Activated effector memory CD4-positive, alpha-beta T cell treated with Interleukin-2 at 50 U/mL for 16 hours (primary cell): ENCODE measurements around the gene IP6K3.

Experiments
- DNase-seq: peaks from one replicate; pipeline ENCODE4 v3.0.0-alpha.2; 2020

The IP6K3 gene

GRCh38 chr6:33686981-33687975 is 59.4 kb downstream of the IP6K3 start:
- no peak for DNase-seq

- DNase-seq: no peak
Observed at GRCh38 chr6:33686225-33686924, 60.3 kb downstream of the IP6K3 start.

GRCh38 chr6:33685411-33686224 is 61.1 kb downstream of the IP6K3 start:
- DNase-seq: no peak

- DNase-seq: no peak
Observed at GRCh38 chr6:33684983-33685382, 61.7 kb downstream of the IP6K3 start.

GRCh38 chr6:33684428-33684896 is 62.2 kb downstream of the IP6K3 start:
- DNase-seq: no peak

GRCh38 chr6:33683576-33684427 is 62.9 kb downstream of the IP6K3 start:
- no peak for DNase-seq

GRCh38 chr6:33683051-33683571 is 63.6 kb downstream of the IP6K3 start:
- DNase-seq: peak; percentile 30

GRCh38 chr6:33682341-33682740 is 64.4 kb downstream of the IP6K3 start:
- no peak for DNase-seq

- no peak for DNase-seq
Observed at GRCh38 chr6:33679761-33680160, 66.9 kb downstream of the IP6K3 start.

GRCh38 chr6:33678932-33679490 is 67.7 kb downstream of the IP6K3 start:
- no peak for DNase-seq

- no peak for DNase-seq
Observed at GRCh38 chr6:33678233-33678931, 68.3 kb downstream of the IP6K3 start.

GRCh38 chr6:33677689-33678088 is 69.0 kb downstream of the IP6K3 start:
- DNase-seq: no peak

GRCh38 chr6:33677143-33677660 is 69.5 kb downstream of the IP6K3 start:
- no peak for DNase-seq

GRCh38 chr6:33676416-33677142 is 70.1 kb downstream of the IP6K3 start:
- DNase-seq: no peak

GRCh38 chr6:33675968-33676367 is 70.7 kb downstream of the IP6K3 start:
- DNase-seq: no peak

GRCh38 chr6:33673851-33674250 is 72.9 kb downstream of the IP6K3 start:
- DNase-seq: no peak

GRCh38 chr6:33672808-33673207 is 73.9 kb downstream of the IP6K3 start:
- no peak for DNase-seq

- no peak for DNase-seq
Observed at GRCh38 chr6:33671744-33672072, 75.0 kb downstream of the IP6K3 start.
